HG03378 (cell line): Measurements from ENCODE around the gene MINDY4.
A peak's percentile ranks its signal among the peaks of the same experiment; 100 is the strongest.
"Not testable (repeated sequence)": the region's sequence is repeated elsewhere in the genome, so short reads cannot be mapped to it uniquely, and the experiment has no call there.

Experiments
- ATAC-seq: cut with Tn5 transposase; IDR thresholded peaks from one replicate; pipeline ENCODE4 v1.9.1; 2021; ENCODE audit warnings: mild to moderate bottlenecking, moderate library complexity; ENCODE audit not compliant: unreplicated experiment

The MINDY4 gene

GRCh38 chr7:30799976-30800661, 28.9 kb downstream of the MINDY4 start:
- ATAC-seq = no peak

- ATAC-seq = peak; percentile 31
Measured at GRCh38 chr7:30800785-30801252, 29.6 kb downstream of the MINDY4 start.

DNA sequence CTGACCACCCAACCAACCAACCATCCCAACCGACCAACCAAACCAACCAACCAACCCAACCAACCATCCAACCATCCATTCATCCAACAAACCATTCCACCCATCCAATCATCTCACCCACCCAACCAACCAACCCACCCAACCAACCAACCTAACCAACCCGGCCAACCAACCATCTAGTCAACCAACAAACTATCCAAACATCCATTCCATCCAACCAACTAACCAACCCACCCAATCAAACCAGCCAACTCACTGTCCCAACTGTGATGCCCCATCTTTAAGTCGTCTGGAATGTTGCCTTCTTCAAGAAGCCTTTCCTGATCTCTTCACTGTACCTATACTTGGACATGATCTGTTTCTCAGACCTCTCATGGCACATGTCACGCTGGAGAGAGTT, 31.6 kb downstream of the MINDY4 start:
- ATAC-seq = no peak

GRCh38 chr7:30804078-30804661, 33.0 kb downstream of the MINDY4 start:
- ATAC-seq = no peak

DNA sequence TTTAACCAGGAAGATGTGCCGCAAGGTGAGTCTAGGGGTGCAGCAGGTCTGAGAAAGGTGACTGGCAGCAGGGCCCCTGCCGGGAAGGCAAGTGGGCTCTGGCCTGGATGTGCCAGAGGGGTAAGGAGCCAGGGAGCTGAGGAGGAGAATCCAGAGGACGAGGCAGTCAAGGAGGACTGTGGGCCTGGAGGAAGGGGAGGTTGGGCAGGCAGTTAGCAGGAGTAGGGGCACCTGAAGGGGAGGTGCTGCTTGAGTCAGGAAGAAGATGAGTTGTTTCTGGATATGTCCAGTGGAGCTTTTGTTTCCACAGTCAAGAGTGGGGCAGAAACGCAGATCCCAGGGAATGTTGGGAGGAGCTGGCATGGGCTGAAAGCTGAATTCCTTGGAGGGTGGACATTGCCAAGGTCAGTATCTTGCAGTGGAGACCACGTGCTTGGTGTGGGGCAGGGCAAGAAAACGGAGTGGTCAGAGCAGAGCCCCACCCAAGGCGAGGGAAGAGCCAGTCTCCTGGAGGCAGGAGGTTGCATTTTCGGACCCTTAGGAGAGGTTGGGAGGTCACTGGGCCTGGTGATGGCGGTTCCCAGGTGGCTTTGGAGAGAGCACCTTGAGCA, 34.0 kb downstream of the MINDY4 start:
- no peak for ATAC-seq

- ATAC-seq = no peak
Measured at GRCh38 chr7:30805931-30806330, 34.7 kb downstream of the MINDY4 start.

GRCh38 chr7:30807477-30807876, 36.3 kb downstream of the MINDY4 start:
- ATAC-seq = not testable (repeated sequence)

DNA sequence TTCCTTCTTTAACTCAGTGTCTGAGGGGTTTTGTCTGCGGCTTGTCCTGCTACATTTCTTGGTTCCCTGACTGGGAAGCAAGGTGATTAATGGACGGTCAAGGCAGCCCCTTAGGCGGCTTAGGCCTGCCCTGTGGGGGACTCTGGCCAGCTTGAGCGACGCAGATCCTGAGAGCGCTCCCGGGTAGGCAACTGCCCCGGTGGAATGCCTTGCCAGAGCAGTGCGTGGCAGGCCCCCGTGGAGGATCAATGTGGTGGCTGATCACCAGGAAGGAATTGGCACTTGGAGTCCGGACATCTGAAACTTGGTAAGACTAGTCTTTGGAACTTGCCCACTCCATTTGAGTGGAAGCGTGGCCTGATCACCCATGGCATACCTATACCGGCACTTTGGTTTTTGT, 36.7 kb downstream of the MINDY4 start:
- ATAC-seq = not testable (repeated sequence)

DNA sequence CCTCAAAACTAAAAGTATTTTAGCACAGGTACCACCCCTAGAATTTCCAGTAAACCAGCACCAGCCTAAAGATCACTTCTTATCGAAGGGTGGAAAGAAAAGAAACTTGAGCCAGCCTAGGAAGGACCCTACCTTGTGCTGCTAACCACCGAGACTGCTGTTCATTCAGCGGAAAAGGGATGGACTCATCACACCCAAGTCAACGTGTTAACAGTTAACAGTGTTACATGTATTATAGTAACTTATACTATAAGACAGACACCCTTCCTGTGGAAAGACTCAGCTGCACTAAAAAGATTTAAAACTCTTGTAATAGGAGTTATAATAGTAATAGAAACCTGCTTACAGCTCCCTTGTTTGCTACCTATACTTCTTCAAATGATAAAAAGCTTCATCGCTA, 39.8 kb downstream of the MINDY4 start:
- no peak for ATAC-seq

DNA sequence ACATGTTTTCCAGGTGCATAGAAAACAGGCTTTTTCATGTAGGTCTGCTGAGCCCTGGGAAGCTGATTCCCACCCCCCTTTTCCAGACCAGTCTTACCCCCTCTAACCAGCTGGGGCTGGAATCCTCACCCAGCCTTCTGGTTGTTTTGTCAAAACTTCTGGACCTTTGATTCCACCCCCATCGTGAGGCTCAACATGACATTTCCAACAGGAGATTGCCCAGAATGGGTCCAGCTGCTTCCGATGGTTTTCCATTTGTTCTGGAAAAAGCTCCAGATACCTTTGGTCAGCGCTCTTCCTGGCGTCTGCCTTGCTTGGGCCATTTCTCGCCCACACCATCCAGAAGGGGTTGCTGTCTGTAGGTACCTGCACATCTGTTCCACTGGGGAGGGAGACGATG, 41.5 kb downstream of the MINDY4 start:
- ATAC-seq = no peak

DNA sequence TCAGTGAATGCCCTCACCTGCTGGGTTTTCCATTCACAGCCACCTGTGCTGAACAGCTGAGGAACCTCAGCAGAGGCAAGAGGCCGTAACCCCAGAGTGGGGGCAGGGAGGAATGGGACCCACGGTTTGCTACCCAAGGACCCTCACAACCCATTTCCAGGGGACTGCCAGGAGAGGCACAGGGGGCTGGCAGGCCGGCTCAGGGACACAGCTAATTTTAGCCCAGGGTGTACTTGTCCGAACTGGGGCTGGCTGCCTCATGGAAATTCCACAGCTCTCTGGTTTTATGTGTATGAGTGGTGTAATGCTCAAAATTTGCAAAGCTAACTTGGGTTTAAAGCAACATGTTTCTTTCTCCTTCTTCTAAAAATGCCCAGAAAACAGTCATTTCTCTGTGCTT, 42.2 kb downstream of the MINDY4 start:
- no peak for ATAC-seq

DNA sequence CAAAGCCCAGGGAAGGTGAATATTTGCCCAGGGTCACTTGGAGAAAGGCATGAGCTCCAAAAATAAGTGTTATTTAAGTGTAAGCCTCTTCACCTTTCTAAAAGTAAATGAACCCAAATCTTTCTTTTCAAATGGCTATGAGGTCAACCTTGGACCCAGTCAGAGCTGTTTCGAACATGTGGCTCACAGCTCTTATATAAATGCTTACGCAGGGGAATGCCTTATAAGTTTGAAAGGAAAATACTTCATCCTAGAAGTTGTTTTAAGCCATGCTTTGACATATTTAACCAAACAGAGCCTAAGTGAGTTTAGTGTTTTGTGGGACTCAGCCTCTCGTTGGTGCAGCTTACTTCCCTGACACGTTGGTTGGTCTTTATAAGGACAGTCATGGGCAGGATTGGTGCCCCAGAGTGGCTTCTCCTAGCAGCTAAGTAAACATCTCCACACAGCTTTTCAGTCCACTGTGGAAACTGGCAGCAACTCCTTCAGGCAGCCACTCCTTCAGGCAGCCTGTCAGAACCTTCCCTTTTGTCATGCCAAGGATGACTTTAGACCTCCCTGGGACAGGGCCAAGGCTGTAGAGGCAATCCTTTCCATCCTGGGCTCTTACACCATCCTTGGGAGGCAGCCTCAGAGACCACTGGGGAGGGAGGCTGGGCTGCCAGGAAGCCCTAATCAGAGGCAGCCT, 43.6 kb downstream of the MINDY4 start:
- no peak for ATAC-seq

- ATAC-seq = no peak
Measured at GRCh38 chr7:30815388-30815854, 44.2 kb downstream of the MINDY4 start.

- ATAC-seq = no peak
Measured at GRCh38 chr7:30815951-30816644, 44.9 kb downstream of the MINDY4 start.

DNA sequence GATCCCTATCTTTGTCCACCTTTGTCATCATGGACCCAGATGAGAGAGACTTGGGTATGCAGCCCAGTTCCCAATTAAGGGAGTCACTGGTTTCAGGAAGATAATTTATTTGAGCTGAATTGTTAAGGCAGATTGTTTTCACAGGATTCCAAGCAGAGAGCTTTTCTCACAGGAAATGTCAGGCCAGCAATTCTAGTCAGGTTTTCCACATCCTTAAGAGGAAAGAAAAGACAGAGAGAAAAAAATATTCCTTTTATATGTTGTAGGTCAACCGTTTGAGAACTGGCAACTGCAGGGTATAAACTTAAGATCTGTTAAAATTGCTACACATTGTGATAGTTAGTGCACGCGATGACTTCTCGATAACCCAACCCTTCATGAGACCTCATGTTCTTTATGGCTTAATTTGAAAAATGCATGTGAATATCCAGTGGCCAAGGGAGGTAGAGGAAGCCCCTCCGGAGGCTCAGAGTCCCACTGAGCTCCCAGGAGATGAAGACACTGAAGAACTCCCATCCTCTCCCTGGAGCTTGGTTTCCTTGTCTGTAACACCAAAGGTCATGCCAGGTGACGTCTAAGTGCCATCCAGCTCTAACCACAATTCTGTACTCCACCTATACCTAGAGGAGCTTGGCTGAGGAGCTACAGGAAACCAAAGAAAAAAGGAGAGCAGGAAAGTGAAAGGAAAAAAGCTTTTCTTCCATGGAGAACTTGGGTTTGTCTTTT, 45.6 kb downstream of the MINDY4 start:
- no peak for ATAC-seq

- no peak for ATAC-seq
Measured at GRCh38 chr7:30817371-30817767, 46.2 kb downstream of the MINDY4 start.

- ATAC-seq = no peak
Measured at GRCh38 chr7:30824821-30825720, 53.9 kb downstream of the MINDY4 start.

- ATAC-seq = no peak
Measured at GRCh38 chr7:30826181-30826580, 55.0 kb downstream of the MINDY4 start.

- ATAC-seq = no peak
Measured at GRCh38 chr7:30828591-30828990, 57.4 kb downstream of the MINDY4 start.
